IMR-90 (cell line): Measurements from ENCODE around the gene GAS6. TPM values are rescaled to one million over a fixed set of nuclear protein-coding genes. Genes with fewer than 3 reads are reported as not detected.

Experiments
- ATAC-seq: fragments of 200-7000 bp; cut with Tn5 transposase; 2 replicates; pipeline ENCODE4 v1.9.1; 2020; ENCODE audit warnings: low read depth, mild to moderate bottlenecking, moderate library complexity
- BruUV-seq: library from RNA; stranded (reverse); fragments of 400-500 nt; replicated peaks from 2 replicates; lab custom pipeline; 2021; lab: Mats Ljungman, UMichigan
- CTCF ChIA-PET: fragments of 300-600 bp; formaldehyde crosslinking; extraction: SDS; loops from one replicate; lab custom pipeline; 2021; ENCODE audit warnings: antibody characterized with exemption; lab: Yijun Ruan, JAX
- POLR2A ChIA-PET: fragments of 300-600 bp; sonication (Branson Sonifier 250); formaldehyde crosslinking; loops from one replicate; lab custom pipeline; 2022; ENCODE audit warnings: antibody characterized with exemption; ENCODE audit not compliant: unreplicated experiment; lab: Charles Lee
- DNase-seq: peaks from one replicate; pipeline ENCODE4 v3.0.0; 2013
- H2AFZ ChIP-seq: replicated peaks from 2 replicates; pipeline ENCODE3; 2013; ENCODE audit warnings: low read length, mild to moderate bottlenecking; ENCODE audit not compliant: poor library complexity
- H2AK5ac ChIP-seq: 2 replicates; pipeline ENCODE4 v1.6.1; 2013; ENCODE audit warnings: low read depth, low read length, inconsistent platforms
- H2AK9ac ChIP-seq: replicated peaks from 2 replicates; pipeline ENCODE3; 2013; ENCODE audit warnings: mild to moderate bottlenecking, low read depth, low read length, moderate library complexity; ENCODE audit not compliant: poor library complexity
- H2BK120ac ChIP-seq: 2 replicates; pipeline ENCODE4 v1.6.1; 2013; ENCODE audit warnings: low read depth, low read length, inconsistent platforms
- H2BK15ac ChIP-seq: 3 replicates; pipeline ENCODE4 v1.6.1; 2013; ENCODE audit warnings: low read depth, low read length, inconsistent platforms
- H2BK20ac ChIP-seq: 2 replicates; pipeline ENCODE4 v1.6.1; 2013; ENCODE audit warnings: low read depth, mild to moderate bottlenecking, inconsistent platforms, low read length, moderate library complexity
- H2BK5ac ChIP-seq: 2 replicates; pipeline ENCODE4 v1.6.1; 2013; ENCODE audit warnings: mild to moderate bottlenecking, low read depth, low read length, inconsistent platforms; ENCODE audit not compliant: poor library complexity, severe bottlenecking
- H3K14ac ChIP-seq: replicated peaks from 2 replicates; pipeline ENCODE4 v1.6.1; 2013; ENCODE audit warnings: low read depth, low read length, inconsistent platforms
- H3K18ac ChIP-seq: 2 replicates; pipeline ENCODE4 v1.6.1; 2013; ENCODE audit warnings: low read depth, low read length, control low read depth
- H3K23ac ChIP-seq: 2 replicates; pipeline ENCODE4 v1.6.1; 2013; ENCODE audit warnings: low read depth, low read length, inconsistent platforms
- H3K27ac ChIP-seq: 2 replicates; pipeline ENCODE4 v1.5.1; 2013; ENCODE audit warnings: mild to moderate bottlenecking, control low read depth, low read length; ENCODE audit not compliant: insufficient read depth
- H3K27me3 ChIP-seq: 2 replicates; pipeline ENCODE4 v1.6.1; 2013; ENCODE audit warnings: low read length; ENCODE audit not compliant: control insufficient read depth, insufficient read depth
- H3K36me3 ChIP-seq: 2 replicates; pipeline ENCODE4 v1.6.1; 2013; ENCODE audit warnings: low read length, mixed read lengths; ENCODE audit not compliant: control insufficient read depth, insufficient read depth
- H3K4ac ChIP-seq: 2 replicates; pipeline ENCODE4 v1.6.1; 2013; ENCODE audit warnings: low read depth, low read length, inconsistent platforms
- H3K4me1 ChIP-seq: 2 replicates; pipeline ENCODE4 v1.6.1; 2013; ENCODE audit warnings: low read length, mixed read lengths; ENCODE audit not compliant: control insufficient read depth, insufficient read depth
- H3K4me2 ChIP-seq: 2 replicates; pipeline ENCODE4 v1.6.1; 2013; ENCODE audit warnings: low read depth, mild to moderate bottlenecking, control low read depth, low read length, moderate library complexity
- H3K4me3 ChIP-seq: 2 replicates; pipeline ENCODE4 v1.5.1; 2013; ENCODE audit warnings: low read depth, mild to moderate bottlenecking, control low read depth, low read length, moderate library complexity; ENCODE audit not compliant: insufficient read depth
- H3K56ac ChIP-seq: 2 replicates; pipeline ENCODE4 v1.6.1; 2013; ENCODE audit warnings: low read length, inconsistent platforms; ENCODE audit not compliant: insufficient read depth; ENCODE audit errors: extremely low read depth
- H3K79me1 ChIP-seq, 2 experiments: 2 replicates each; pipeline ENCODE4 v1.6.1; 2013; ENCODE audit warnings: low read length in 2 of 2, inconsistent platforms in 1 of 2, low read depth in 1 of 2
- H3K9ac ChIP-seq: 2 replicates; pipeline ENCODE4 v1.6.1; 2013; ENCODE audit warnings: low read depth, low read length, control low read depth
- H3K9me1 ChIP-seq: 2 replicates; pipeline ENCODE4 v1.6.1; 2013; ENCODE audit warnings: low read length, inconsistent platforms; ENCODE audit not compliant: insufficient read depth
- H3K9me3 ChIP-seq: 2 replicates; pipeline ENCODE4 v1.6.1; 2013; ENCODE audit warnings: low read length; ENCODE audit not compliant: control insufficient read depth, insufficient read depth
- H4K20me1 ChIP-seq: 2 replicates; pipeline ENCODE4 v1.6.1; 2013; ENCODE audit warnings: low read length, inconsistent platforms; ENCODE audit not compliant: insufficient read depth
- H4K5ac ChIP-seq: 2 replicates; pipeline ENCODE4 v1.6.1; 2013; ENCODE audit warnings: mild to moderate bottlenecking, low read depth, low read length, control low read depth
- H4K8ac ChIP-seq, 2 experiments: 2 replicates each; pipeline ENCODE4 v1.6.1; 2013; ENCODE audit warnings: low read depth in 2 of 2, low read length in 2 of 2, control low read depth in 1 of 2, inconsistent platforms in 1 of 2
- H4K91ac ChIP-seq: 2 replicates; pipeline ENCODE4 v1.6.1; 2013; ENCODE audit warnings: low read depth, low read length, inconsistent platforms; ENCODE audit not compliant: insufficient read depth
- BHLHE40 ChIP-seq: fragments of 150-350 bp; IDR thresholded peaks from 2 replicates; pipeline ENCODE4 v1.6.1; 2016; ENCODE audit warnings: mild to moderate bottlenecking, low read depth, low read length
- CEBPB ChIP-seq: IDR thresholded peaks from 2 replicates; pipeline ENCODE4 v1.6.1; 2012; ENCODE audit warnings: low read depth, low read length, improper control_type of control experiment
- MAFK ChIP-seq: IDR thresholded peaks from 2 replicates; pipeline ENCODE4 v1.6.1; 2012; ENCODE audit warnings: low read depth, low read length, improper control_type of control experiment
- NFE2L2 ChIP-seq: fragments of 150-350 bp; IDR thresholded peaks from 2 replicates; pipeline ENCODE4 v1.6.1; 2016; ENCODE audit warnings: low read depth, mild to moderate bottlenecking, low read length
- POLR2A ChIP-seq: IDR thresholded peaks from 2 replicates; pipeline ENCODE4 v1.6.1; 2012; ENCODE audit warnings: mild to moderate bottlenecking, low read depth, low read length
- RFX5 ChIP-seq: IDR thresholded peaks from 2 replicates; pipeline ENCODE4 v1.8.0; 2012; ENCODE audit warnings: low read depth, mild to moderate bottlenecking, low read length, moderate library complexity
- SMC3 ChIP-seq: fragments of 150-350 bp; IDR thresholded peaks from 2 replicates; pipeline ENCODE4 v1.6.1; 2016; ENCODE audit warnings: low read depth, mild to moderate bottlenecking, antibody characterized with exemption, low read length, moderate library complexity
- WGBS, 2 experiments: methylation state at CpG; one replicate each; pipeline versions ENCODE4 v1.1.5 to v1.1.7; 2013; ENCODE audit warnings: missing lambda C conversion rate in 2 of 2; ENCODE audit not compliant: insufficient read length in 1 of 2; ENCODE audit errors: extremely low coverage in 2 of 2; 5-methylcytosine and 5-hydroxymethylcytosine counted together
- dilution Hi-C: fragments of 300-500 bp; cut with HindIII; formaldehyde crosslinking; loops from one replicate; pipeline ENCODE4 v1.14.3; 2018; ENCODE audit warnings: low sequenced_read_pairs; ENCODE audit not compliant: unreplicated experiment
- in situ Hi-C: fragments of 300-500 bp; cut with MboI; formaldehyde crosslinking; loops from 3 replicates; pipeline ENCODE4 v1.14.3; 2019; ENCODE audit warnings: low sequenced_read_pairs, inconsistent platforms, mixed read lengths
- intact Hi-C: fragments of 100-400 bp; cut with micrococcal nuclease; formaldehyde crosslinking; loops from 2 replicates; pipeline ENCODE4 v1.10.0; 2022
- polyA plus RNA-seq, 3 experiments: library from polyadenylated mRNA; depleted of rRNA; stranded (reverse); fragments of >200 nt; gene quantifications; 2 replicates each; pipeline ENCODE4 v1.2.3, GENCODE V29; 2012; ENCODE audit warnings: low replicate concordance in 1 of 3
- total RNA-seq: library from RNA; depleted of rRNA; stranded (reverse); fragments of >200 nt; gene quantifications from 2 replicates; pipeline ENCODE4 v1.2.3, GENCODE V29; 2012

The GAS6 gene
- total and polyA plus RNA-seq, 2 of the 4 experiments (the other 2 are of a cell fraction) = 220 to 823 TPM

DNA sequence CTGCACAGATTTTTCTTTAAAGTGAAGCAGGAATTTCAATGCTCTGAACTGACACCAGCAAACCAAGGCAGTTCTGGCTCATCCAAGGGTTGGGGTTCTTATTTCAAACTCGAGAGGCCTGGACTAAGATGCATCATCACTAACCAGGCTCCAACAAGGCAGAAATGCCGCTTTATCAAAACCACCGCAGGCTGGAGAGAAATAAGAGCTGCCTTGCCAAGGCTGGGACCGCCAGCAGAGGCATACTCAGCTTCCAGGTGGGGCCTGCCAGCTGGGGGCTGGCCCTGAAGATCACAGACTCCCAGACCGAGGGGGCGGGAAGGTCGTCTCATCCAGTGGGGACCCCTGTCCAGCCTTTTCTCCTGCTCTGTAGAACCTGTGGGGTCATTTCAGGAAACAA is 37.4 kb upstream of the GAS6 start:
- TF ChIP-seq NFE2L2 (no peak), CEBPB (no peak), SMC3 (no peak), BHLHE40 (no peak), POLR2A (no peak), MAFK (no peak), RFX5 (no peak)
- CTCF ChIA-PET = no interaction called here
- no TSS peak for BruUV-seq

More for the DNA sequence above, 37.4 kb upstream of the GAS6 start:
- Histone ChIP-seq H3K14ac (peak overlapping the region; percentile 64), H2AFZ (peak overlapping the region; percentile 2), H3K4me2 (no peak overlapping the region), H4K20me1 (no peaks in the 10 kb centered on the region), H2BK5ac (peak overlapping the region; percentile 93), H3K4me3 (no peak overlapping the region), H2BK120ac (peak overlapping the region; percentile 99), H2BK15ac (peak overlapping the region; percentile 98), H3K4ac (peak overlapping the region; percentile 93), H4K5ac (peak overlapping the region; percentile 60), H3K9me1 (peaks cover 21% of the 10 kb centered on the region), H3K36me3 (no peaks in the 10 kb centered on the region), H3K18ac (peak overlapping the region; percentile 80), H3K79me1 (peaks cover 16 to 53% of the 10 kb centered on the region in 2 experiments), H2AK9ac (no peak overlapping the region), H3K27ac (peak overlapping the region; percentile 77), H2AK5ac (peak overlapping the region; percentile 97; the same call in 1 of the 2 replicates), H3K27me3 (no peaks in the 10 kb centered on the region), H3K56ac (peak overlapping the region; percentile 61), H3K23ac (peak overlapping the region; percentile 76), H2BK20ac (peak overlapping the region; percentile 98), H4K8ac (peak overlapping the region; percentile 86 to 87; a peak in 3 of 4 replicates), H3K9ac (no peak overlapping the region), H4K91ac (peak overlapping the region; percentile 97), H3K9me3 (no peaks in the 10 kb centered on the region), H3K4me1 (peaks cover 31% of the 10 kb centered on the region)
- in situ Hi-C loops = no loop called here
- intact Hi-C loops = no loop called here
- DNase-seq (peak; percentile 28), ATAC-seq (no peak)
- no CpG with 5 or more reads among the region's 7 CpGs for WGBS, 2 experiments
- dilution Hi-C loops = no loop called here
- POLR2A ChIA-PET = no interaction called here
